Neural cell (in vitro differentiated cells): ENCODE data around the gene CENPW. TPM values are rescaled to one million over a fixed set of nuclear protein-coding genes. Genes with fewer than 3 reads are reported as not detected.

Experiments used
- H2AFZ ChIP-seq: fragments of 200-600, 300-800 bp; sonication (generic), shearing (Covaris generic); 2 replicates; pipeline ENCODE4 v1.6.0; 2014; ENCODE audit warnings: low read depth, mild to moderate bottlenecking, antibody characterized with exemption, low read length, moderate library complexity
- H3F3A ChIP-seq: fragments of 200-600 bp; shearing (Covaris generic); 2 replicates; pipeline ENCODE4 v1.6.1; 2016; ENCODE audit warnings: mild to moderate bottlenecking, moderate library complexity, mixed read lengths, antibody characterized with exemption, low read length; ENCODE audit not compliant: insufficient read depth, poor library complexity, severe bottlenecking
- H3K27ac ChIP-seq: fragments of 200-600, 300-800 bp; sonication (generic), shearing (Covaris generic); 2 replicates; pipeline ENCODE4 v1.5.1; 2014; ENCODE audit warnings: mild to moderate bottlenecking, low read length, moderate library complexity
- H3K27me3 ChIP-seq: fragments of 300-800, 200-600 bp; sonication (generic), shearing (Covaris generic); 2 replicates; pipeline ENCODE4 v1.6.0; 2014; ENCODE audit warnings: mild to moderate bottlenecking, low read depth, low read length, moderate library complexity; ENCODE audit not compliant: insufficient read depth
- H3K36me3 ChIP-seq: fragments of 300-800, 200-600 bp; sonication (generic), shearing (Covaris generic); 2 replicates; pipeline ENCODE4 v1.5.1; 2014; ENCODE audit warnings: mild to moderate bottlenecking, antibody characterized with exemption, low read length, moderate library complexity; ENCODE audit not compliant: insufficient read depth
- H3K4me2 ChIP-seq: fragments of 300-800, 200-600 bp; sonication (generic), shearing (Covaris generic); 2 replicates; pipeline ENCODE4 v1.6.0; 2014; ENCODE audit warnings: mild to moderate bottlenecking, low read length
- H3K4me3 ChIP-seq: fragments of 300-800, 200-600 bp; sonication (generic), shearing (Covaris generic); 2 replicates; pipeline ENCODE4 v1.5.1; 2014; ENCODE audit warnings: mild to moderate bottlenecking, low read length, moderate library complexity
- H3K79me2 ChIP-seq: fragments of 200-600 bp; shearing (Covaris generic); replicated peaks from 2 replicates; pipeline ENCODE4 v1.6.0; 2014; ENCODE audit warnings: mild to moderate bottlenecking, low read length, moderate library complexity; ENCODE audit not compliant: insufficient read depth
- H3K9ac ChIP-seq: fragments of 300-800, 200-600 bp; sonication (generic), shearing (Covaris generic); 2 replicates; pipeline ENCODE4 v1.6.1; 2016; ENCODE audit warnings: mild to moderate bottlenecking, low read length, mixed read lengths
- H3K9me2 ChIP-seq: fragments of 200-600 bp; shearing (Covaris generic); 2 replicates; pipeline ENCODE4 v1.6.1; 2016; ENCODE audit warnings: mild to moderate bottlenecking, low read length, mixed read lengths; ENCODE audit not compliant: insufficient read depth
- H3K9me3 ChIP-seq: fragments of 200-600, 300-800 bp; sonication (generic), shearing (Covaris generic); 2 replicates; pipeline ENCODE4 v1.6.1; 2016; ENCODE audit warnings: mild to moderate bottlenecking, mixed run types, low read length, moderate library complexity, mixed read lengths
- H4K20me1 ChIP-seq: fragments of 200-600 bp; shearing (Covaris generic); 2 replicates; pipeline ENCODE4 v1.6.1; 2016; ENCODE audit warnings: mild to moderate bottlenecking, mixed run types; ENCODE audit not compliant: insufficient read depth
- CTCF ChIP-seq: fragments of 450-650 bp; IDR thresholded peaks from 2 replicates; pipeline ENCODE4 v1.5.1; 2014; ENCODE audit warnings: antibody characterized with exemption, mild to moderate bottlenecking, moderate library complexity; ENCODE audit not compliant: poor library complexity, severe bottlenecking
- EP300 ChIP-seq: fragments of 450-650 bp; conservative IDR thresholded peaks from 2 replicates; pipeline ENCODE4 v1.6.1; 2014; ENCODE audit warnings: antibody characterized with exemption, mild to moderate bottlenecking, moderate library complexity; ENCODE audit not compliant: poor library complexity, severe bottlenecking
- EZH2 ChIP-seq: fragments of 200-600, 300-800 bp; shearing (Covaris generic), sonication (generic); IDR thresholded peaks from 2 replicates; pipeline ENCODE4 v1.6.1; 2014; ENCODE audit warnings: antibody characterized with exemption, low read length, borderline replicate concordance, mild to moderate bottlenecking; ENCODE audit not compliant: insufficient read depth, poor library complexity, severe bottlenecking
- MXI1 ChIP-seq: fragments of 450-650 bp; conservative IDR thresholded peaks from 2 replicates; pipeline ENCODE4 v1.6.1; 2014; ENCODE audit warnings: antibody characterized with exemption, mild to moderate bottlenecking; ENCODE audit not compliant: poor library complexity, severe bottlenecking
- POLR2AphosphoS5 ChIP-seq: IDR thresholded peaks from 2 replicates; pipeline ENCODE4 v1.6.1; 2012
- RAD21 ChIP-seq: fragments of 450-650 bp; conservative IDR thresholded peaks from 2 replicates; pipeline ENCODE4 v1.6.1; 2014; ENCODE audit warnings: antibody characterized with exemption, mild to moderate bottlenecking, moderate library complexity
- SMC3 ChIP-seq: fragments of 450-650 bp; conservative IDR thresholded peaks from 2 replicates; pipeline ENCODE4 v1.6.1; 2014; ENCODE audit warnings: antibody characterized with exemption, mild to moderate bottlenecking, moderate library complexity; ENCODE audit not compliant: poor library complexity
- TAF1 ChIP-seq: IDR thresholded peaks from 2 replicates; pipeline ENCODE4 v1.6.1; 2012; ENCODE audit warnings: low read depth
- polyA plus RNA-seq: library from polyadenylated mRNA; depleted of rRNA; stranded (reverse); fragments of >200 nt; gene quantifications from 2 replicates; pipeline ENCODE4 v1.2.3, GENCODE V29; 2014
- TF ChIP-seq, protein P1 (sequence below): IDR thresholded peaks from 2 replicates; pipeline ENCODE4 v1.6.1; 2012; ENCODE audit warnings: borderline replicate concordance

Gene CENPW
- polyA plus RNA-seq, 1 donor from 2014 or later: 1.3 TPM

- Histone ChIP-seq H3K27ac (no peak overlapping the region), H3K9me2 (no peaks in the 10 kb centered on the region), H3K27me3 (no peaks in the 10 kb centered on the region), H3K4me3 (no peak overlapping the region), H3K9ac (no peak overlapping the region), H4K20me1 (no peaks in the 10 kb centered on the region), H3K4me2 (no peak overlapping the region), H3K79me2 (no peaks in the 10 kb centered on the region), H2AFZ (no peak overlapping the region), H3K9me3 (no peaks in the 10 kb centered on the region), H3F3A (no peaks in the 10 kb centered on the region), H3K36me3 (no peaks in the 10 kb centered on the region)
- TF ChIP-seq CTCF: no peak
- TF ChIP-seq, protein P1, sequence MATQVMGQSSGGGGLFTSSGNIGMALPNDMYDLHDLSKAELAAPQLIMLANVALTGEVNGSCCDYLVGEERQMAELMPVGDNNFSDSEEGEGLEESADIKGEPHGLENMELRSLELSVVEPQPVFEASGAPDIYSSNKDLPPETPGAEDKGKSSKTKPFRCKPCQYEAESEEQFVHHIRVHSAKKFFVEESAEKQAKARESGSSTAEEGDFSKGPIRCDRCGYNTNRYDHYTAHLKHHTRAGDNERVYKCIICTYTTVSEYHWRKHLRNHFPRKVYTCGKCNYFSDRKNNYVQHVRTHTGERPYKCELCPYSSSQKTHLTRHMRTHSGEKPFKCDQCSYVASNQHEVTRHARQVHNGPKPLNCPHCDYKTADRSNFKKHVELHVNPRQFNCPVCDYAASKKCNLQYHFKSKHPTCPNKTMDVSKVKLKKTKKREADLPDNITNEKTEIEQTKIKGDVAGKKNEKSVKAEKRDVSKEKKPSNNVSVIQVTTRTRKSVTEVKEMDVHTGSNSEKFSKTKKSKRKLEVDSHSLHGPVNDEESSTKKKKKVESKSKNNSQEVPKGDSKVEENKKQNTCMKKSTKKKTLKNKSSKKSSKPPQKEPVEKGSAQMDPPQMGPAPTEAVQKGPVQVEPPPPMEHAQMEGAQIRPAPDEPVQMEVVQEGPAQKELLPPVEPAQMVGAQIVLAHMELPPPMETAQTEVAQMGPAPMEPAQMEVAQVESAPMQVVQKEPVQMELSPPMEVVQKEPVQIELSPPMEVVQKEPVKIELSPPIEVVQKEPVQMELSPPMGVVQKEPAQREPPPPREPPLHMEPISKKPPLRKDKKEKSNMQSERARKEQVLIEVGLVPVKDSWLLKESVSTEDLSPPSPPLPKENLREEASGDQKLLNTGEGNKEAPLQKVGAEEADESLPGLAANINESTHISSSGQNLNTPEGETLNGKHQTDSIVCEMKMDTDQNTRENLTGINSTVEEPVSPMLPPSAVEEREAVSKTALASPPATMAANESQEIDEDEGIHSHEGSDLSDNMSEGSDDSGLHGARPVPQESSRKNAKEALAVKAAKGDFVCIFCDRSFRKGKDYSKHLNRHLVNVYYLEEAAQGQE: no peak
- TF ChIP-seq TAF1: no peak
- TF ChIP-seq MXI1: no peak
- no peak for TF ChIP-seq RAD21
- TF ChIP-seq EP300: no peak
- TF ChIP-seq SMC3: no peak
- TF ChIP-seq POLR2AphosphoS5: no peak
- no peak for TF ChIP-seq EZH2
Measured at GRCh38 chr6:126359936-126360537, 20.1 kb downstream of the CENPW start.

DNA sequence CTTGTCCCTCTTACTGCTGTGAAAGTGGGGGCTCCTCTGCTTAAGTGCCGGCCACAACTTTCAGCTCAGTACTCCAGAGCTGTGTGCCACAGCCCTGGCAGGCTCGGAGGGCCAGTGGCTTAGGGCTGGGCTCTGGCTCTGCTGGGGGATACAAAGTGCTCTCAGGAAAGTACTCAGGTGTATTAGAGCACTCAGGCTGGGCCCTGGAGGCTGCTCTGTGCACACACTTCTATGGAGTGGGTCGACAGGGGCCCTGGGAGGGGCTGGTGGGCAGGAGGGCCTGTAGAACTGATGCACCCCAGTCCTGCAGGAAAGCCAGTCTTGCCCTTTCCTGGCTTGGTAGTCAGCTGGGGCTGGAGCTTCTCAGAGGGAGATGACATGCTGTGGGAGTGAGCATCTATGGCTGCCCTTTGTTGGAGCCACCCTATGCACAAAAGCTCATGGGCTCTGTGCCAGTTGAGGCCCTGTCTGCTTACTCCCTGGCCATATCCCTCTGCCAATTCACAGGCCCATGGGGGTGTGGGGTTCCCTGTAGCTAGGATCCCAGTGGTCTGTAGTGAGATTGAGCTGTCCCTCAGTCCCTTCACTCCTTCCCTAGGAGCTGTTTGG, 22.0 kb downstream of the CENPW start:
- H3K4me3 ChIP-seq: no peak overlapping the region
- H3K27ac ChIP-seq: no peak overlapping the region
- H3K27me3 ChIP-seq: no peaks in the 10 kb centered on the region
- H3K9me2 ChIP-seq: no peaks in the 10 kb centered on the region
- H3K9ac ChIP-seq: no peak overlapping the region
- TF ChIP-seq POLR2AphosphoS5: no peak
- no peak overlapping the region for H3K4me2 ChIP-seq
- H4K20me1 ChIP-seq: no peaks in the 10 kb centered on the region
- no peaks in the 10 kb centered on the region for H3F3A ChIP-seq
- H2AFZ ChIP-seq: no peak overlapping the region
- H3K36me3 ChIP-seq: no peaks in the 10 kb centered on the region
- H3K79me2 ChIP-seq: no peaks in the 10 kb centered on the region
- H3K9me3 ChIP-seq: no peaks in the 10 kb centered on the region
